T-cell (primary cell): ENCODE measurements around the gene TOB1. TPM values are rescaled to one million over a fixed set of nuclear protein-coding genes. Genes with fewer than 3 reads are reported as not detected.
"Not testable (repeated sequence)": the region's sequence is repeated elsewhere in the genome, so short reads cannot be mapped to it uniquely, and the experiment has no call there.

ENCODE experiments used
- ATAC-seq, 4 experiments: fragments of 200-7000 bp in 3 of 4; fragments of 150-1000 bp in 1 of 4; cut with Tn5 transposase; replicated peaks in 1 of 4; 1 replicate in 3 of 4; 2 replicates in 1 of 4; pipeline ENCODE4 v1.10.0; 2021; ENCODE audit warnings: moderate library complexity in 3 of 4, mild to moderate bottlenecking in 2 of 4, moderate number of reproducible peaks in 1 of 4
- CTCF ChIA-PET, 2 donors: fragments of 300-600 bp; sonication (Branson Sonifier 250); formaldehyde crosslinking; loops; one replicate each; lab custom pipeline; 2022; ENCODE audit warnings: antibody characterized with exemption in 2 of 2; lab: Charles Lee
- POLR2A ChIA-PET, 2 donors: fragments of 300-600 bp; sonication (Branson Sonifier 250); formaldehyde crosslinking; loops; one replicate each; lab custom pipeline; 2022; ENCODE audit warnings: antibody characterized with exemption in 2 of 2; lab: Charles Lee
- DNase-seq, 35 experiments: peaks; one replicate each; pipeline versions ENCODE4 v3.0.0 to v3.0.0-alpha.2; 2013 to 2023
- H3K27ac ChIP-seq: one replicate; pipeline ENCODE4 v1.5.1; 2013; ENCODE audit warnings: low read length
- H3K27me3 ChIP-seq, 2 experiments: replicated peaks in 1 of 2; 1 replicate in 1 of 2; 2 replicates in 1 of 2; pipeline versions ENCODE4 v1.6.1 to v1.7.0; 2013; ENCODE audit warnings: low read length in 1 of 2, mixed read lengths in 1 of 2; ENCODE audit not compliant: control insufficient read depth in 2 of 2, insufficient read depth in 2 of 2; ENCODE audit errors: extremely low read depth in 1 of 2
- H3K36me3 ChIP-seq, 2 donors: 1 replicate in 1 of 2; 2 replicates in 1 of 2; pipeline versions ENCODE4 v1.6.1 to v1.7.0; 2013; ENCODE audit warnings: low read length in 1 of 2; ENCODE audit not compliant: control insufficient read depth in 2 of 2, insufficient read depth in 1 of 2; ENCODE audit errors: extremely low read depth in 1 of 2
- H3K4me1 ChIP-seq, 2 experiments: 1 replicate in 1 of 2; 2 replicates in 1 of 2; pipeline versions ENCODE4 v1.6.1 to v1.7.0; 2013; ENCODE audit warnings: low read length in 2 of 2, mixed read lengths in 1 of 2; ENCODE audit not compliant: insufficient read depth in 2 of 2, control insufficient read depth in 1 of 2; ENCODE audit errors: extremely low read depth in 1 of 2
- H3K4me3 ChIP-seq, 2 donors: 1 replicate in 1 of 2; 2 replicates in 1 of 2; pipeline versions ENCODE4 v1.5.1 to v1.7.0; 2013; ENCODE audit warnings: mild to moderate bottlenecking in 2 of 2, low read length in 1 of 2, moderate library complexity in 1 of 2; ENCODE audit not compliant: control insufficient read depth in 1 of 2; ENCODE audit errors: extremely low read depth in 1 of 2
- H3K9me3 ChIP-seq: 2 replicates; pipeline ENCODE4 v1.7.0; 2013
- H3K27ac Mint-ChIP-seq, 2 donors: one replicate each; pipeline ENCODE4 v1.8.0; 2020 to 2021; ENCODE audit warnings: mild to moderate bottlenecking in 2 of 2, mixed read lengths in 2 of 2
- H3K27me3 Mint-ChIP-seq, 2 donors: one replicate each; pipeline ENCODE4 v1.8.0; 2021 to 2022; ENCODE audit warnings: mixed read lengths in 2 of 2
- H3K36me3 Mint-ChIP-seq: one replicate; pipeline ENCODE4 v1.8.0; 2021; ENCODE audit warnings: mixed read lengths
- H3K4me1 Mint-ChIP-seq, 3 donors: one replicate each; pipeline ENCODE4 v1.8.0; 2020 to 2022; ENCODE audit warnings: mixed read lengths in 3 of 3, mild to moderate bottlenecking in 1 of 3
- H3K4me3 Mint-ChIP-seq, 3 donors: one replicate each; pipeline ENCODE4 v1.8.0; 2020 to 2022; ENCODE audit warnings: mild to moderate bottlenecking in 3 of 3, mixed read lengths in 3 of 3, moderate library complexity in 3 of 3
- H3K9me3 Mint-ChIP-seq, 3 donors: one replicate each; pipeline ENCODE4 v1.8.0; 2020 to 2022; ENCODE audit warnings: mixed read lengths in 3 of 3
- WGBS: methylation state at CpG from one replicate; pipeline ENCODE4 v1.1.5; 2013; ENCODE audit warnings: missing lambda C conversion rate; ENCODE audit not compliant: insufficient coverage; 5-methylcytosine and 5-hydroxymethylcytosine counted together
- total RNA-seq, 35 experiments: library from RNA in 6 of 35; stranded (reverse) in 6 of 35; fragments of 120-200 nt in 1 of 35; gene quantifications; one replicate each; pipeline versions ENCODE4 v1.2.1 to v1.2.4 and lab custom pipeline; 2013 to 2026

TOB1 gene
- total RNA-seq, 5 donors from 2014 or later (not counting 1 experiment from before 2014, with no cell fraction given) = 75.4 to 310 (median 92.6) TPM

GRCh38 chr17:50882851-50883250 is 16.7 kb upstream of the TOB1 start:
- peaks cover 24 to 42% (median 26%) of the 10 kb centered on the region in 3 donors for H3K4me1 Mint-ChIP-seq
- ATAC-seq (no peak), DNase-seq (no peak)
- H3K4me1 ChIP-seq = peaks cover 21 to 27% of the 10 kb centered on the region in 2 experiments
- H3K27me3 ChIP-seq = no peaks in the 10 kb centered on the region
- WGBS = 100% methylated on average over 2 of the region's 7 CpGs
- H3K36me3 Mint-ChIP-seq = no peaks in the 10 kb centered on the region
- no peaks in the 10 kb centered on the region for H3K27me3 Mint-ChIP-seq
- H3K9me3 Mint-ChIP-seq = no peaks in the 10 kb centered on the region
- H3K27ac Mint-ChIP-seq = no peak overlapping the region
- ChIA-PET POLR2A (no interaction called here), CTCF (no interaction called here)
- no peaks in the 10 kb centered on the region for H3K9me3 ChIP-seq
- no peak overlapping the region for H3K4me3 Mint-ChIP-seq
- no peak overlapping the region for H3K27ac ChIP-seq
- no peaks in the 10 kb centered on the region for H3K36me3 ChIP-seq
- no peak overlapping the region for H3K4me3 ChIP-seq

GRCh38 chr17:50881182-50881581 is 15.0 kb upstream of the TOB1 start:
- H3K27me3 ChIP-seq = no peaks in the 10 kb centered on the region
- ChIA-PET POLR2A (no interaction called here), CTCF (no interaction called here)
- H3K27ac ChIP-seq = no peak overlapping the region
- peaks cover 8 to 13% of the 10 kb centered on the region in 2 experiments for H3K4me1 ChIP-seq
- Mint-ChIP-seq H3K4me1 (peaks cover 13 to 26% (median 14%) of the 10 kb centered on the region in 3 donors), H3K9me3 (no peaks in the 10 kb centered on the region), H3K27ac (no peak overlapping the region), H3K27me3 (no peaks in the 10 kb centered on the region), H3K4me3 (no peak overlapping the region), H3K36me3 (no peaks in the 10 kb centered on the region)
- no CpG with 5 or more reads among the region's 2 CpGs for WGBS
- no peaks in the 10 kb centered on the region for H3K36me3 ChIP-seq
- no peaks in the 10 kb centered on the region for H3K9me3 ChIP-seq
- ATAC-seq (peak in 1 of 4 experiments; percentile 33), DNase-seq (no peak)
- no peak overlapping the region for H3K4me3 ChIP-seq

DNA sequence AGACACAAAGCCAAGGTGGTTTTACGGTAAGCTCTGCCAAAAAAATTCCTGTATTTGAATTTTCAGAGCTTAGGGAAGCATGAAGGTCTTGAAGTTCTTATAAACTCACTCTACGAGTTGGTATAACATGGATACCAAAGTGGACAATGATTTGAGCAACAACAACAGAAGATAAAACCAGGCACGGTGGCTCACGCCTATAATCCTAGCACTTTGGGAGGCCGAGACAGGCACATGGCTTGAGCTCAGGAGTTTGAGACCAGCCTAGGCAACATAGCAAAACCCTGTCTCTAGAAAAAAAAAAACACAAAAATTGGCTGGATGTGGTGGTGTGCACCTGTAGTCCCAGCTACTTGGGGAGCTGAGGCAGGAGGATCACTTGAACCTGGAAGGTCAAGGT is 12.9 kb upstream of the TOB1 start:
- no peak for ATAC-seq
- Mint-ChIP-seq H3K27ac (no peak overlapping the region), H3K27me3 (no peaks in the 10 kb centered on the region), H3K36me3 (no peaks in the 10 kb centered on the region), H3K4me1 (peaks cover 10 to 22% (median 15%) of the 10 kb centered on the region in 3 donors), H3K9me3 (no peaks in the 10 kb centered on the region), H3K4me3 (no peak overlapping the region)
- 85% methylated on average over 4 of the region's 5 CpGs for WGBS
- ChIA-PET CTCF (interaction anchor here in 1 of 2 donors (0.8 kb wide), 2 partner anchors 27 to 52 kb away, joined by 3 read pairs; no protein-coding TSS in a partner anchor), POLR2A (no interaction called here)
- H3K9me3 ChIP-seq = no peaks in the 10 kb centered on the region
- no peak overlapping the region for H3K27ac ChIP-seq
- no peak for DNase-seq
- no peaks in the 10 kb centered on the region for H3K36me3 ChIP-seq
- no peak overlapping the region for H3K4me3 ChIP-seq
- H3K27me3 ChIP-seq = no peaks in the 10 kb centered on the region
- H3K4me1 ChIP-seq = peaks cover 6 to 8% of the 10 kb centered on the region in 2 experiments

- no peak overlapping the region for H3K27ac Mint-ChIP-seq
- ChIA-PET POLR2A (interaction anchor here in 1 of 2 donors (0.8 kb wide), 1 partner anchor 12 kb away, joined by 3 read pairs; the partner anchor contains the start of gene TOB1), CTCF (no interaction called here)
- ATAC-seq = no peak
- no CpG with 5 or more reads among the region's 1 CpG for WGBS
- no peaks in the 10 kb centered on the region for H3K9me3 Mint-ChIP-seq
- DNase-seq = no peak
- no peaks in the 10 kb centered on the region for H3K36me3 Mint-ChIP-seq
- no peaks in the 10 kb centered on the region for H3K9me3 ChIP-seq
- no peaks in the 10 kb centered on the region for H3K36me3 ChIP-seq
- peaks cover 11 to 12% of the 10 kb centered on the region in 2 experiments for H3K4me1 ChIP-seq
- no peak overlapping the region for H3K4me3 ChIP-seq
- H3K4me1 Mint-ChIP-seq = peaks cover 17 to 26% (median 23%) of the 10 kb centered on the region in 3 donors
- H3K27ac ChIP-seq = no peak overlapping the region
- H3K4me3 Mint-ChIP-seq = no peak overlapping the region
- H3K27me3 ChIP-seq = no peaks in the 10 kb centered on the region
- H3K27me3 Mint-ChIP-seq = no peaks in the 10 kb centered on the region
Measured at GRCh38 chr17:50877838-50878237, 11.7 kb upstream of the TOB1 start.

GRCh38 chr17:50877042-50877441 is 10.9 kb upstream of the TOB1 start:
- not testable (repeated sequence) for H3K36me3 Mint-ChIP-seq, H3K27ac Mint-ChIP-seq, H3K9me3 Mint-ChIP-seq, H3K27me3 ChIP-seq, H3K27me3 Mint-ChIP-seq, DNase-seq, H3K9me3 ChIP-seq, H3K36me3 ChIP-seq, H3K4me3 Mint-ChIP-seq, H3K27ac ChIP-seq, ATAC-seq, H3K4me3 ChIP-seq
- H3K4me1 ChIP-seq = peaks cover 19% of the 10 kb centered on the region in 2 experiments
- H3K4me1 Mint-ChIP-seq = peaks cover 24 to 30% (median 27%) of the 10 kb centered on the region in 3 donors
- CTCF ChIA-PET = interaction anchor here in 1 of 2 donors (0.6 kb wide), 1 partner anchor 94 kb away, joined by 4 read pairs; no protein-coding TSS in a partner anchor
- POLR2A ChIA-PET = interaction anchor here in 1 of 2 donors (0.5 kb wide), 1 partner anchor 149 kb away, joined by 5 read pairs; no protein-coding TSS in a partner anchor
- WGBS = no CpG with 5 or more reads among the region's 9 CpGs

- Mint-ChIP-seq H3K27me3 (no peaks in the 10 kb centered on the region), H3K36me3 (no peaks in the 10 kb centered on the region), H3K4me1 (peaks cover 29 to 31% (median 30%) of the 10 kb centered on the region in 3 donors), H3K27ac (no peak overlapping the region), H3K4me3 (no peak overlapping the region), H3K9me3 (no peaks in the 10 kb centered on the region)
- DNase-seq (no peak), ATAC-seq (no peak)
- no peaks in the 10 kb centered on the region for H3K9me3 ChIP-seq
- H3K27ac ChIP-seq = no peak overlapping the region
- no peak overlapping the region for H3K4me3 ChIP-seq
- H3K36me3 ChIP-seq = no peaks in the 10 kb centered on the region
- no peaks in the 10 kb centered on the region for H3K27me3 ChIP-seq
- H3K4me1 ChIP-seq = peaks cover 27 to 30% of the 10 kb centered on the region in 2 experiments
- WGBS = no CpG with 5 or more reads among the region's 2 CpGs
- CTCF ChIA-PET = interaction anchor here in 1 of 2 donors (0.7 kb wide), 1 partner anchor 82 kb away, joined by 3 read pairs; no protein-coding TSS in a partner anchor
- POLR2A ChIA-PET = interaction anchor here in 1 of 2 donors (0.8 kb wide), 1 partner anchor 25 kb away, joined by 3 read pairs; no protein-coding TSS in a partner anchor
Measured at GRCh38 chr17:50875074-50875473, 8.9 kb upstream of the TOB1 start.
